ENCODE measurements around the gene TSPAN9. TPM values are rescaled to one million over a fixed set of nuclear protein-coding genes. Genes with fewer than 3 reads are reported as not detected.
A peak's percentile ranks its signal among the peaks of the same experiment; 100 is the strongest.

Gene TSPAN9
- total RNA-seq, 2 experiments from 2014 or later, result 0.07 TPM; not detected in 1

DNA sequence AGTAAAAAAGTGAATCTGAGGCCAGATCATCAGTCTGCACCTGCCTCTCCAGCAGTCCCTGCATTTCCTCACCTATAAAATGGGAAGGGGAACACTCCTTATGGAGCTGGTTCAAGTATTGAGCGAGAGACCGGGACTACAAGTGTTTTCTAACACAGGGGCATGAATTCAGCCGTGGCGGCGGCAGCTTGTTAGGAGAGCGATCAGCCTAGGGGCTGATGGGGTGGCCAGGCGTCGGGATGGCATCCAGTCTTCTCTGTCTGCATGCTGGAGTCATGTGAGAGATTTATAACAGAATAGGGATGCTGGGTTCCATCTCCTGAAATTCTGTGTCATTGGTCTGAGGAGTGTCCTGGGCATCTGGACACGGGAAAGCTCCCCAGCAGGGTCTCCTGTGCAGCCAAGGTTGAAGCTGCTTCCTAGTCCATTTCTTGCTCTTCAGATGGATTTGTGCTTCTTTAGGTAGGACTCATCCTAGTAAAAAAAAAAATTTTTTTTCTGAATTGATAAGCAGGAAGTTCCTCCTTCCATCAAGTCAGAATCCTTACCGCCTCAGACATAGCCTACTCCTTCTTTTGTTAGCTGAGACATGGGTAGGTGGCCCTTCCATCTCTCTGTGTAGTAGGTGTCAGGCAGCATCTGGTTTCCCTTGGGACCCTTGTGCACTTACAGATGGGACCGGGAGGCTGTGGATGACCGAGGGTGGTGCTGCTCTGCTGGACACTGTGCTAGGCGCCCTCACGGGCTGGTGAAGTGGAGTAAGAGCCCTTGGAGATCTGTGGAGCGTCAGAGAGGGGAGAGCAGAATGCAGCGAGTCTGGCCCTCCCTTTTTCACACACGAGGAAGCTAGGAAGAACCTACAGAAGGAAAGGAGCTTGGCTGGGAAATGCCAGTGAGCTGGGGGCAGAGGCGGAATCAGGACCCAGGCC lies 146.7 kb downstream of the TSPAN9 start:
- CTCF ChIA-PET, result interaction anchor here (1.3 kb wide), 2 partner anchors 21 to 77 kb away, joined by 3 read pairs; no protein-coding TSS in a partner anchor
- no peaks in the 10 kb centered on the region for H3K27me3 Mint-ChIP-seq
- POLR2A ChIA-PET, result no interaction called here
- no peaks in the 10 kb centered on the region for H3K9me3 Mint-ChIP-seq
- no peaks in the 10 kb centered on the region for H3K36me3 Mint-ChIP-seq (ENCODE audit: low read depth)
- TF ChIP-seq, protein P1, sequence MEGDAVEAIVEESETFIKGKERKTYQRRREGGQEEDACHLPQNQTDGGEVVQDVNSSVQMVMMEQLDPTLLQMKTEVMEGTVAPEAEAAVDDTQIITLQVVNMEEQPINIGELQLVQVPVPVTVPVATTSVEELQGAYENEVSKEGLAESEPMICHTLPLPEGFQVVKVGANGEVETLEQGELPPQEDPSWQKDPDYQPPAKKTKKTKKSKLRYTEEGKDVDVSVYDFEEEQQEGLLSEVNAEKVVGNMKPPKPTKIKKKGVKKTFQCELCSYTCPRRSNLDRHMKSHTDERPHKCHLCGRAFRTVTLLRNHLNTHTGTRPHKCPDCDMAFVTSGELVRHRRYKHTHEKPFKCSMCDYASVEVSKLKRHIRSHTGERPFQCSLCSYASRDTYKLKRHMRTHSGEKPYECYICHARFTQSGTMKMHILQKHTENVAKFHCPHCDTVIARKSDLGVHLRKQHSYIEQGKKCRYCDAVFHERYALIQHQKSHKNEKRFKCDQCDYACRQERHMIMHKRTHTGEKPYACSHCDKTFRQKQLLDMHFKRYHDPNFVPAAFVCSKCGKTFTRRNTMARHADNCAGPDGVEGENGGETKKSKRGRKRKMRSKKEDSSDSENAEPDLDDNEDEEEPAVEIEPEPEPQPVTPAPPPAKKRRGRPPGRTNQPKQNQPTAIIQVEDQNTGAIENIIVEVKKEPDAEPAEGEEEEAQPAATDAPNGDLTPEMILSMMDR (IDR thresholded peaks at IDR 0.05), result no peak
- DNase-seq, result no peak
- peaks cover 8% of the 10 kb centered on the region for H3K4me1 Mint-ChIP-seq (ENCODE audit: low read depth)
- no peak overlapping the region for H3K27ac Mint-ChIP-seq
- no peak overlapping the region for H3K4me3 Mint-ChIP-seq
- intact Hi-C loops (cut with micrococcal nuclease), result no loop called here
- no peak for ATAC-seq

DNA sequence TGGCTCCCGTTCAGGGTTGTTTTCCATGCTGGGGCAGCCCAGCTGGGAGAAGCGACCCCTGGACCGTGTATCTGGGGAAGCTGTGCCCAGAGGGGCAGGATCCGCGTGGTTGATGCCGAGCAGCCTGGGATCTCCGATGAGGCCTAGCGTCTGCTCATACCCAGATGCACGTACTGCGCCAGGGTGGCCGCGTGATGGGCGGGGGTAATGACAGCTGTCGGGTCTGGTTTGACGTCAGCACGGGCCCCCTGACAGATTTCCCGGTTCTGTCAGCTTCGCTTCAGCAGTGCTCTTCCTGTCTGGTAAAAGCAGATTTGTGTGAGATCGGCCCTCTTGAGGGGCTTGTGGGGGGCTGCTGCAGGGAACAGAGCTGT lies 147.3 kb downstream of the TSPAN9 start:
- TF ChIP-seq, protein P1 (IDR thresholded peaks at IDR 0.05), result no peak
- DNase-seq (no peak), ATAC-seq (no peak)
- peaks cover 8% of the 10 kb centered on the region for H3K4me1 Mint-ChIP-seq (ENCODE audit: low read depth)
- intact Hi-C loops (cut with micrococcal nuclease), result no loop called here
- no peak overlapping the region for H3K4me3 Mint-ChIP-seq
- ChIA-PET CTCF (interaction anchor here (1.3 to 1.5 kb wide), 2 partner anchors 22 to 76 kb away, joined by 3 to 4 read pairs; no protein-coding TSS in a partner anchor), POLR2A (no interaction called here)
- no peak overlapping the region for H3K27ac Mint-ChIP-seq
- H3K36me3 Mint-ChIP-seq (ENCODE audit: low read depth), result no peaks in the 10 kb centered on the region
- H3K27me3 Mint-ChIP-seq, result no peaks in the 10 kb centered on the region
- no peaks in the 10 kb centered on the region for H3K9me3 Mint-ChIP-seq

DNA sequence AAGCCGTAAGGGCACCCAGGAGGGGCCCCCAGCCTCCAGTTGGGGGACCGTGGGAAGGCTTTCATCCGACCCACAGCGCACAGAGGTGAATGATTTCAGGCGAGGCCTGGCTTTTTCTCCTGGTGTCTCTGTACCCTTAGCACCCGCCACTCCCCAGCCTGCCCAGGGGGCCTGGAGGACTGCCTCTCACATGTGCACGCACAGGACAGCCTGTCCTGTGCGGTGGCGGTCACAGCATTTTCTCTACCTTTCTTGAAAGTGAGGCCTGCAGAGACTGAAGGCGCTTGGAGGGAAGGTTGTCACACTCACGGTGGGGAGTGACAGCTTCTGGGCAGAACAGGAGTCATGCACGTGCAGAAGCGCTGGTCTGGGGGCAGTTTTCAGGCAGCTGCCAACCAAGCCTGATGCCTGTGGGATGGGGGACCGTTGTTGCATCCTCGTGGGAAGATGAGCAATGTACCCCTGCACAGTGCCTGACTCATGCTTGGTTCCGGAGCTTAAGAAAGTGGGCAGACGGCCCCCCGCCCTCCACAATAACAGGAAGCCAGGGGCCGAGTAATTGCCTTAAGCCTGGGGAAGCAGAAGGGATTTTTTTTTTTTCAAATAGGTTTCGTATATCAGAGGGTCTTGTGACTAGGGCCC lies 148.1 kb downstream of the TSPAN9 start:
- TF ChIP-seq, protein P1 (IDR thresholded peaks at IDR 0.05), result no peak
- Mint-ChIP-seq H3K27me3 (no peaks in the 10 kb centered on the region), H3K4me3 (no peak overlapping the region), H3K9me3 (no peaks in the 10 kb centered on the region), H3K4me1 (ENCODE audit: low read depth) (peaks cover 8% of the 10 kb centered on the region), H3K27ac (no peak overlapping the region), H3K36me3 (ENCODE audit: low read depth) (no peaks in the 10 kb centered on the region)
- ChIA-PET CTCF (interaction anchor here (1.5 kb wide), 1 partner anchor 75 kb away, joined by 4 read pairs; no protein-coding TSS in a partner anchor), POLR2A (no interaction called here)
- DNase-seq (peak; percentile 51), ATAC-seq (peak; percentile 88)
- intact Hi-C loops (cut with micrococcal nuclease), result no loop called here

DNA sequence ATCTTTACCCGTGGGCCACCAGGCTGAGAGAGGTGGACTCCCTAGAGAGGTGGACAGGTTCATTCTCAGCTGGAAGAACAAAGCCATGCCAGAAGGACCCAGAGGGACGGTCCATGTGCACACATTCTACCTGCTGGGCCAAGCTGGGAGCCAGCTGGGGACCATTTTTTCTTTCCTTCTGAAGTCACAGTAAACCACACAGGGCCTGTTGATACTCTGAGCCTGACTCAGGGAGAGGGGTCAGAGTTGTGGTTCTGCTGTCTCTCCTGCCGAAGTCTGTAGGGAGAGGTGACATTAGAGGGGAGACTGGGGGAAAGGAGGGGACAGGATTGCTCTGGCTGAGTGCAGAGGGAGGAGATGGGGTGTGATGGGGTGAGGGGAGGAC lies 148.6 kb downstream of the TSPAN9 start:
- H3K4me1 Mint-ChIP-seq (ENCODE audit: low read depth), result peaks cover 8% of the 10 kb centered on the region
- no peaks in the 10 kb centered on the region for H3K9me3 Mint-ChIP-seq
- H3K27ac Mint-ChIP-seq, result no peak overlapping the region
- H3K4me3 Mint-ChIP-seq, result no peak overlapping the region
- peak; percentile 64 for ATAC-seq
- intact Hi-C loops (cut with micrococcal nuclease), result no loop called here
- H3K27me3 Mint-ChIP-seq, result no peaks in the 10 kb centered on the region
- ChIA-PET CTCF (interaction anchor here (1.5 kb wide), 1 partner anchor 75 kb away, joined by 4 read pairs; no protein-coding TSS in a partner anchor), POLR2A (no interaction called here)
- DNase-seq, result no peak
- H3K36me3 Mint-ChIP-seq (ENCODE audit: low read depth), result no peaks in the 10 kb centered on the region
- TF ChIP-seq, protein P1 (IDR thresholded peaks at IDR 0.05), result no peak

DNA sequence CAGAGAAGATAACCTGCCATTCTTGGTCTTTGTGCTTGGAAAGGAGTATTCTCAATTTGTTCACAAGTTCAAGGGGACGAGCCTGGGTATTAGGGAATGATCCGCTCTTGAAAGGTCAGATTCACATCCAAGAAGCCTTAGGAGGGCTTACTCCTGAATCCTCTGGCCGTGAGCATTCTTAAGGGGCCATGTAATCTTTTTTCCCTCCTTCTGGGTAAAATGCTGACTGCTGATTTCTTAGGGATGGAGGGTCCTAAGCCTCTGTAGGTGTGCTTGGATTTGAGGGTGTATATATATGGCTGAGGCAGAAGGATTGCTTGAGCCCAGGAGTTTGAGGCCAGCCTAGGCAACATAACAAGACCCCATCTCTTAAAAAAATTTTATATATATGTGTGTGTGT lies 149.1 kb downstream of the TSPAN9 start:
- ATAC-seq (no peak), DNase-seq (no peak)
- Mint-ChIP-seq H3K9me3 (no peaks in the 10 kb centered on the region), H3K4me1 (ENCODE audit: low read depth) (peaks cover 8% of the 10 kb centered on the region), H3K4me3 (no peak overlapping the region), H3K27me3 (no peaks in the 10 kb centered on the region), H3K27ac (no peak overlapping the region), H3K36me3 (ENCODE audit: low read depth) (no peaks in the 10 kb centered on the region)
- ChIA-PET CTCF (no interaction called here), POLR2A (interaction anchor here (0.5 kb wide), 1 partner anchor 24 kb away, joined by 3 read pairs; no protein-coding TSS in a partner anchor)
- intact Hi-C loops (cut with micrococcal nuclease), result no loop called here
- TF ChIP-seq, protein P1 (IDR thresholded peaks at IDR 0.05), result no peak
